Lung (tissue), 12 donors: ENCODE data around the gene NAXE. TPM values are rescaled to one million over a fixed set of nuclear protein-coding genes. Genes with fewer than 3 reads are reported as not detected.

Experiments
- ATAC-seq: fragments of 200-7000 bp; cut with Tn5 transposase; one replicate; pipeline ENCODE4 v1.9.1; 2020; ENCODE audit warnings: moderate number of reproducible peaks; ENCODE audit not compliant: insufficient read depth, low FRiP score
- DNase-seq, 3 donors: peaks; one replicate each; pipeline ENCODE4 v3.0.0-alpha.2; 2013 to 2017
- H3K27ac ChIP-seq, 2 donors: one replicate each; pipeline ENCODE4 v1.5.1; 2013; ENCODE audit warnings: mild to moderate bottlenecking in 2 of 2, moderate library complexity in 2 of 2, control low read depth in 1 of 2, inconsistent platforms in 1 of 2, low read depth in 1 of 2, low read length in 1 of 2
- H3K27me3 ChIP-seq, 3 donors: one replicate each; pipeline ENCODE4 v1.5.1; 2013; ENCODE audit warnings: low read length in 2 of 3; ENCODE audit not compliant: control insufficient read depth in 3 of 3, insufficient read depth in 3 of 3
- H3K36me3 ChIP-seq, 4 donors: one replicate each; pipeline ENCODE4 v1.5.1; 2013; ENCODE audit warnings: low read length in 4 of 4, mild to moderate bottlenecking in 1 of 4, moderate library complexity in 1 of 4; ENCODE audit not compliant: control insufficient read depth in 4 of 4, insufficient read depth in 4 of 4
- H3K4me1 ChIP-seq, 5 donors: one replicate each; pipeline ENCODE4 v1.5.1; 2013; ENCODE audit warnings: low read length in 5 of 5, mild to moderate bottlenecking in 2 of 5, moderate library complexity in 1 of 5; ENCODE audit not compliant: control insufficient read depth in 5 of 5, insufficient read depth in 5 of 5
- H3K4me3 ChIP-seq: one replicate; pipeline ENCODE4 v1.5.1; 2013; ENCODE audit warnings: mild to moderate bottlenecking, control low read depth, moderate library complexity
- H3K9ac ChIP-seq, 2 donors: one replicate each; pipeline ENCODE4 v1.5.1; 2013; ENCODE audit warnings: low read length in 2 of 2, control low read depth in 1 of 2; ENCODE audit not compliant: insufficient read depth in 1 of 2
- H3K9me3 ChIP-seq, 4 donors: one replicate each; pipeline ENCODE4 v1.5.1; 2013; ENCODE audit warnings: low read length in 3 of 4, mild to moderate bottlenecking in 1 of 4, moderate library complexity in 1 of 4; ENCODE audit not compliant: control insufficient read depth in 4 of 4, insufficient read depth in 3 of 4
- CTCF ChIP-seq: IDR thresholded peaks from 2 replicates; pipeline ENCODE4 v1.5.1; 2012; ENCODE audit warnings: mild to moderate bottlenecking; ENCODE audit errors: control extremely low read depth, extremely low read depth
- WGBS, 2 donors: extraction: QIAGEN DNeasy Blood & Tissue Kit; methylation state at CpG; one replicate each; pipeline ENCODE4 v1.1.7; 2013; 5-methylcytosine and 5-hydroxymethylcytosine counted together
- polyA plus RNA-seq, 2 donors: library from polyadenylated mRNA; stranded (reverse); fragments of 200-250 nt; gene quantifications; one replicate each; pipeline ENCODE4 v1.2.1, GENCODE V29; 2013
- total RNA-seq, 2 donors: library from RNA; depleted of rRNA in 1 of 2; stranded (reverse); fragments of >200 nt in 1 of 2; gene quantifications; one replicate each; pipeline ENCODE4 v1.2.1, GENCODE V29; 2014 to 2021
- donor health status: control.
- donor health status: control.
- donor health status: Bipolar disorder and iron deficiency.
- donor health status: healthy.
- donor health status: DM: yes; HTN: yes; CAD: no.

NAXE gene
- total and polyA plus RNA-seq, 4 donors = 38.1 to 95.8 (median 78.8) TPM

DNA sequence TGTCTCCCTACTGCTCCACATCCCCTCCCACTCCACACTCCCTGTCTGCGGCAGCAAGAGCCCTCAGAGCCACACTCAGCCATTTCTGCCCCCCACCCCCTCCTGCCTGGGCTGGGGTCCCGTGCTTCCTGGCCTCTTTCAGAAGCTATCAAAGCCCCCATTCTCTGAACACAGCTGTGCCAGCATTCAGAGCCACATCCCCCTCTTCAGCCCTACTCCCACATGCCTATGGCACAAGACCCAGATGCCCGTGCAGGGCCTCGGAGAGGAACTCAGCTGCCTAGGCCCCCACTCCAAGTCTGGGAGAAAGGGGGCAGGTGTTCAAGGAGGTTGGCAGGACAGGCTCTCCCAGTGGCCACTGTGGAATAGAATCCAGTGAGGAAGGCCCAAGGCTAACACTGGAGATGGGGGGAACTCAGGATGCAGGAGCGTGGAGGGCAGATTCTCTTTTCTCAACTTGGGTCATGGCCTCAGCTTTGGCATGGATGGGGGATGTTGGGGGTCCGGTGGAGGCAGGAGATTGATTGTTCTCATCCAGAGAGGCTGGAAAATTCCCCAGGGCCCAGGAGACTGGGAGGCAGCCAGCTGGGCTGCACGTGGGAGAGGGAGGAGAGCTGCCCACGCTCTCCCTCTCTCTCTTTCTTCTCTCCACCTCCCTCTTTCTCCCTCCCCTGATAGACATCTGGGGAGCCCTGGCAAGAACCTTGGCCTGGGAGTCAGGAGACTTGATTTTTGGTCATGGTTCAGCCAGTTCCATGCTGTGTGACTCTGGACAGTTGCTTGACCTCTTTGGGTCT lies 46.8 kb downstream of the NAXE start:
- Histone ChIP-seq H3K4me3 (no peak overlapping the region), H3K9me3 (no peaks in the 10 kb centered on the region), H3K9ac (no peak overlapping the region), H3K36me3 (no peaks in the 10 kb centered on the region), H3K27ac (no peak overlapping the region), H3K27me3 (peaks cover 10 to 70% (median 38%) of the 10 kb centered on the region in 3 donors), H3K4me1 (peaks cover 0 to 8% (median 0%) of the 10 kb centered on the region in 5 donors)
- DNase-seq = no peak
- TF ChIP-seq CTCF = no peak
- 58 to 74% methylated on average over 8 of the region's 8 CpGs for WGBS, 2 donors
- ATAC-seq = no peak

DNA sequence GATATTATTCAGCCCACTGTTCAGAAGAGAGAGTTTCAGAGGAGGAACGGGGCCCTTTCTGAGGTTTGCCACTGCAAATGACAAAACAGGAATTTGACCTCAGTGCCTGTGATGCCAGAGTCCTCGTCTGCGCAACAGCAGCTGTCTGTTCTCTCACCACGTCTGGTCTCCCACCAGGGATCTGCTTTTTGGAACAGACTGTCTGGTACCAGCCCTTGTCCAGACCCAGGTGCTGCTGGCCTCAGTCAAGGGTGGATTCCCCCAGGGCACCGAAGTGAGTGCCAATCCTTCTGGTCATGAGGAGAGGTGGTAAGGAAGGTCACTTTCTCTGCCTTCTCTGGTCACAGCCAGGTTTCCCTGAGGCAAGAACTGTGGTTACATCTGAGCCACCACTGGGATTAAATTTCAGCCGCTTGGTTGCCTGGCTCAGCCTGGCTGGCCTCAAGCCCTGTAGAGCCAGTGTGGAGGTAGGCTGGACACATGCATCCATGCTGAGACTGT lies 48.1 kb downstream of the NAXE start:
- Histone ChIP-seq H3K9ac (no peak overlapping the region), H3K4me1 (peaks cover 0 to 8% (median 0%) of the 10 kb centered on the region in 5 donors), H3K4me3 (no peak overlapping the region), H3K9me3 (no peaks in the 10 kb centered on the region), H3K36me3 (no peaks in the 10 kb centered on the region), H3K27me3 (peaks cover 13 to 75% (median 46%) of the 10 kb centered on the region in 3 donors), H3K27ac (no peak overlapping the region)
- TF ChIP-seq CTCF = no peak
- DNase-seq = no peak
- no peak for ATAC-seq
- WGBS, 2 donors = 35 to 50% methylated on average over 6 of the region's 6 CpGs

DNA sequence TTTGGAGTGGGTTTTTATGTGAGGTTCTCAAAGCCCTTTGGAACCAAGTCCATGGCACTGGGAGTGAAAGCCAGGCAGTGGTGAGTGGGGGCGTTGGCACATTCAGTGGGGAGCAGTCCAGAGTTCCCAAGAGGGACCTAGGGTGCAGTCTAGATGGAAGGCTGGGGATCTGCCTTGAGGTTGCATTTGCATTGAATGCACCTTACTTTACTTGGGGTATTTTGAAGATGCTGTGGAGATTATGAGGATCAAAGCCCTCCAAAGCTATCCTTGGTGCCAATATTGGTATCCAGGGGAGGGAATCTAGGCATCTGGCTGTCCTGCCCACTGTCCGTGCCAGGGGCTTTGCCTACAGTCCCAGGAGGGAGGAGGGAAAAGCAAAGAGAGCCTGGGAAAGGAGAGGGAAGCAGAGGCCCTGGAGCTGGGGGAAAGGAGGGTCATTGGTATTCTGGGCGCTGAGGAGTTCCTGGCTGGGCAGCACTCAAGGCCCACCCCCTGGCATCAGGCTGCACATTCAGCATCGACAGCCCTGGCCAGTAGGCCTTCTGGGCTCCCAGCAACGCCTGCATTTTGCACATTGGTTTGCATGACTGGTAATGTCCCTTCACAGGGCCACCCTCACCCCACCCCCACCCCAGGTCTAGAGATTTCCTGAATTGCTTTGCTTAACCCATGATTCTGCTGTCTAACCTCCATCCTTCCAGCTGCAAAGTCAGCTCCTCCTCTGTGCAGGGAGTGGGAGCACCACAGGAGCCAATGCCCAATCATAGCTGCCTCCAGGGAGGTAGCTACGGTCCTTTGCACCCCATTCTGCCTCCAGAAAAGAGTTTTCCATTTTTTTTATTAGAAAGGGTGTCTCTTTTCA lies 49.5 kb downstream of the NAXE start:
- peaks cover 15 to 87% (median 60%) of the 10 kb centered on the region in 3 donors for H3K27me3 ChIP-seq
- H3K4me3 ChIP-seq = no peak overlapping the region
- no peak for TF ChIP-seq CTCF
- no peaks in the 10 kb centered on the region for H3K36me3 ChIP-seq
- H3K27ac ChIP-seq = no peak overlapping the region
- H3K4me1 ChIP-seq = peaks cover 0 to 8% (median 0%) of the 10 kb centered on the region in 5 donors
- ATAC-seq (no peak), DNase-seq (no peak)
- no peaks in the 10 kb centered on the region for H3K9me3 ChIP-seq
- 36 to 40% methylated on average over 6 of the region's 6 CpGs for WGBS, 2 donors
- no peak overlapping the region for H3K9ac ChIP-seq
